ENCODE data around the gene TPM1.

The TPM1 gene

GRCh38 chr15:63054985-63055384 lies 12.4 kb downstream of the TPM1 start:
- DNase-seq (ENCODE audit: low read depth in 2 of 2) = no peak

DNA sequence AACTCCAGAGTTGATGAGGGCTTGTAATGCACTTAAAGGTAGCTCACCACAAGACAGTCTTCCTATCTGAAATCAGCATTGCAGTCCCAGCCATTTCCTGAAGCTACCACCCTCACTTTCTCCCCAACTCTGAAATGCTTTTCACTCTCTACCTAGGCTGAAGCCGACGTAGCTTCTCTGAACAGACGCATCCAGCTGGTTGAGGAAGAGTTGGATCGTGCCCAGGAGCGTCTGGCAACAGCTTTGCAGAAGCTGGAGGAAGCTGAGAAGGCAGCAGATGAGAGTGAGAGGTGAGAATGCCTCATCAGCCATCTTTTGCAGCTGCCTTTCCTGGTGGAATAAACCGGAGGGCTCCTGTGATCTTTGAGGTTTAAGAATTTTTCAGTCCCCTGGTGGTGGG lies 14.3 kb downstream of the TPM1 start:
- DNase-seq (ENCODE audit: low read depth in 2 of 2) = no peak

DNA sequence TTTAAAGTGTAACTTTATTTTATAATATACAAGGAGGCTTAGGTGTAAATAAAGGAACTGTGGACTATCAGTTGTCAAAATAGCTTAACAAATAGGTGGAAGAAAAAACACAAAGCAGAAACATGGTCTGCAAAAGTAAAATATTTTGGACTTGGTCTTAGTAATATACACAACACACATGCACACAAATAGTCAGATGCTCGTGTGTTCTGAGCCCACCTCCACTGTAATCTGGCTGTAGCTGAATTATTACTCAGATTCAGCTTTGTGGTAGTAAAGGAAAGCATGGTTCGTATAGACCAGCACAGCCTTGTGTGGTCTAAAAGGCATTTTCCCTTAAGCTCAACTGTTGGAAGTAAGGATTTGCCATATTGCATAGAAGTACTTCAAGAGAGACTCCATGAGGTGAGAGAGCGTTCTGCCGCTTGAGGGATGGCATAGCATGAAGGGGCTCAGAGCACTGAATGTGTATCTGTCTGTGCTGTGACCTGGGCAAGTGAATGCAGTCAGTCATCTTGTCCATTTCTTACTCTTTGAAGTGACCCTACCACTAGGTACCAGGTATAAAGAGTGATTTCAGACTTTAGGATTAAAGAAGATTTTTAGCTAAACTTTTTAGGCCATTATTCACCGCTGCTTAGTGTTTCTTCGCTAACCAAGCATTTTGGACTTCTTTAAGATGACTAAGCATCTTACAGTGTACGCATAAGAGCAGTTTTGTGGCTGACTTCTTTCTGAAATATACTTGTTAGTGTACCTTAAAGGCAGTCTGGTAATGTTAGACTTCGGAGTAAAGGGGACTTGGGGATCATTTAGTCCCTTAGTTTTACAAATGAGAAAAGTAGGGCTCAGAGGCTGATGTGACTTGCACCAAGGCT lies 15.2 kb downstream of the TPM1 start:
- DNase-seq (ENCODE audit: low read depth in 2 of 2) = no peak

DNA sequence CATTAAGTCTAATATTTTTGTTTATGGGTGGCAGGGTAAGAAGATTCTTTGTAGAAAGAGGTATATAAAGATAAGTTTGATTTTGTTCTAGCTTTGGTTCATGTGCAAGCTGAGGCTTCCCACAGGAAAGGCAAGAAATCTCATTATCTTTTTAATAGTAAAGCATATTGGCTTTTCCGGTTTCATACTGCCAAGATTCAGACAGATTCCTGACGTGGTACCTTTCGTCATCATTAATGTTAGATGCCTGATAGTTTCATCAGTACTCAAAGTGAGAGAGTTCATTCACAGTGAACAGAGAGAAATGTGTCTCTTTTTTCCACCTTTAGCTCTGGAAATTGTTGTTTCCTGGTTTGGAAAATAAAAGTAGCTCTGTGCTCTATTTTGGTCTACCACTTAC lies 16.5 kb downstream of the TPM1 start:
- no peak for DNase-seq (ENCODE audit: low read depth in 2 of 2)

- DNase-seq (ENCODE audit: low read depth in 2 of 2) = no peak
These were observed 17.1 kb downstream of the TPM1 start for GRCh38 chr15:63059573-63060216.

DNA sequence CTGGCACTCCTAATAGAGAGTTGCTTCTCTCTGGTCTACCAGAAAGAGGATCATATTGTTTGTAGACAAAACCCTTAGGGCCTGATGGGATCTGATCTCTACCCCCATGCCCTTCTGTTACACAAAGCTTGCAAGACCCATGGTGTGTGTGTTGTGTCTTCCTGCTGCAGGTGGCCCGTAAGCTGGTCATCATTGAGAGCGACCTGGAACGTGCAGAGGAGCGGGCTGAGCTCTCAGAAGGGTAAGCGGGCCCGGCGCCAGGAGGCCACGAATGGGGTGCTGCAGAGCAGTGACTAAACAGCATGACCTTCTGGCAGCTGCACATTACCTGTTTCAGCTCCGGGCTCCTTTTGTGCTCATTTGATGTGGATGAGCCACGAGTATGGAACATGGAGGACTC lies 18.2 kb downstream of the TPM1 start:
- no peak for DNase-seq (ENCODE audit: low read depth in 2 of 2)

DNA sequence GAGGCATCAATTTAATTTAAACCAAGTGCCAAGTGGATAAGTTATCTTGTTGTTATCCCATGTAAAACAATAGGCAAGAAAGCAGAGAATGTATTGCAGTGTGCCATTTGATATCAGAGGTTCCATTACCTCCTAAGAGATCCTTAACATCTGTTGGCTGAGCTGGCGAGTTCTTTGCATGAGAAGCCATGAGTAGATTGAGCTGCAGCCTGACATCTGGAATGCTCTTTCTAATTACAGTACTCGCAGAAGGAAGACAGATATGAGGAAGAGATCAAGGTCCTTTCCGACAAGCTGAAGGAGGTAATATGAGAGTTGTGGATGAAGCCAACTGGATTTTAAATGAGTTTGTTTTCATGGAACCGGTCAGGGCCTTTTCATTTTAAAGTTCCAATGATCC lies 19.4 kb downstream of the TPM1 start:
- no peak for DNase-seq (ENCODE audit: low read depth in 2 of 2)

DNA sequence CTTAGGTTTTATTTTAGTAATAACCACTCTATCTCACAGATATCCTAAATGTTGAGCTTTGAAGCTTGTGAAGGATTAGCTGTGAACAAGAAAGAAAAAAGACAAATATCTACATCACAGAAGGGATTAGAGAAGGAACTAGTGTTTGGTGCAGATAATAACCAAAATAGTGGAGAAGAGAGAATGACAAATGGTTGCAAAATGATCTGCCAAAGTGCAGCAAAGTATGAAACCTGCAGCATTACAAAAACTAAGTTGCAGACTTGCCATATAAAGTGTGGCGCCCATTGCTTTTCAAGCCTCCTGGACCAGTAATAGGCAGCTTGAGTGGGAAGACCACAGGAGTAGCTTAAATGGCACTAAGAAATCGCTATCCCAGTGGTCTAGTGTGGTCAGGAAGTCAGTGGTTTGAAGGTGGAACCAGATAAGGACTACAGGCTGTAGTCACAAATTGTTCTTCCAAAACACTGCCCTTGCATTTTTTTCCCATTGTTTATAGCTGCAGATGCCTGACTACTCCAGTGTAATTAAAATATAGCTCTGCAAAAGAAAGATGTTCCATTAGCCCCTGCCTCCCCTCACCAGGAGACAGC lies 20.7 kb downstream of the TPM1 start:
- DNase-seq (ENCODE audit: low read depth in 2 of 2) = no peak

DNA sequence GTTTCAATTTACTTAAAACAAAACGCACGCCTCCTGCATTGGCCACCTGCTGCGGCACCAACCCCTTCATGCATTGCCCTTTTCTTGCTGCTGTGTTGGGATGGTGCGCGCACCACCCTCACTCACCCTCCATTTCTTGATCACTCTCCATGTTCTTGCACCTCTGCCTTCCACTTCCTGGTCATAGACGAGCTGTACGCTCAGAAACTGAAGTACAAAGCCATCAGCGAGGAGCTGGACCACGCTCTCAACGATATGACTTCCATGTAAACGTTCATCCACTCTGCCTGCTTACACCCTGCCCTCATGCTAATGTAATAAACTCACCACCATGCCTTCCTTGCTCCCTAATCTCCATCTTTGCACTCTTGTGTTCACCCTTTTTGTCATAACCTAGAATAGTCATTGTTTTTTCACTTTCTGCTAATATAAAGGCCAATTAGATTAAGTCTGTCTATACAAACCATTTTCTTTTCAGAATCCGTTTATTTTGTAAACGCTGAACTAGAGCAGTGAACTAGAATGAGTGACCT lies 21.4 kb downstream of the TPM1 start:
- DNase-seq (ENCODE audit: low read depth in 2 of 2) = no peak

DNA sequence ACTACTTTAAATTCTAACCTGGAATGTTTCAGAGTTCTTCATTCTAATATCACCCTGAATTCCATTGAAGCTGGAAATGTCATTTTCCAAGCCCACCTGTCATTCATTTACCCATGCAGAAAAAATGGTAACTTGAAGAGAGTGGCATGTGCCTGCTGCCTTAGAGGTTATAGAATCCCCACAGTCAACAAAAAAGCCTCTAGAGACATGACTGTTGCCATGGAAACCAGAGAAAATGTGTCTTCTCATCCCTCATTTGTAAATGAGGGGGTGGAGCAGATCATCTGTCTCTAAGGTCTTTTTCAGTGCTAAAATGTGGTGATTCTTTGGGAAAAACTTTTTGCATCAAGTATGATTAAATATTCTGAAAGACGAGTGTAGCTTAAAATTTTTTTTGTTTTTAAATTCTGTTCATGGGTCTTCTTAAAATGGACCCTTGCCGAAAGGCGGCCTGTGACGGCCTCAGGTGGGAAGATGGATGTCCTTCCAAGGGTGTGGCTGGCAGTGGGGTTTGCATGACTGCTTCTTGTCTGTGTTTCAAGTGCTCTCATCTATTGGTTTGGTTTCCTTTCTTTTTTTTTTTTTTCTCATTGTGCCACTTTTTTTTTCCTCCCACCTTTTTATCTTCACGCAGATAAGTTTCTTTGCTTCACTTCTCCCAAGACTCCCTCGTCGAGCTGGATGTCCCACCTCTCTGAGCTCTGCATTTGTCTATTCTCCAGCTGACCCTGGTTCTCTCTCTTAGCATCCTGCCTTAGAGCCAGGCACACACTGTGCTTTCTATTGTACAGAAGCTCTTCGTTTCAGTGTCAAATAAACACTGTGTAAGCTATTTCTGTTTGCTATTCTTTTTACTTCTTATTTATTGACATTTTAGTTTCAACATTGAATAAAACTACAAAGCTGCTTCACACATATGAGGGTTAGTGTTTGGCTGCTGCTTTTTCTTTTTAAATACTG lies 23.0 kb downstream of the TPM1 start:
- DNase-seq (ENCODE audit: low read depth in 2 of 2) = no peak

DNA sequence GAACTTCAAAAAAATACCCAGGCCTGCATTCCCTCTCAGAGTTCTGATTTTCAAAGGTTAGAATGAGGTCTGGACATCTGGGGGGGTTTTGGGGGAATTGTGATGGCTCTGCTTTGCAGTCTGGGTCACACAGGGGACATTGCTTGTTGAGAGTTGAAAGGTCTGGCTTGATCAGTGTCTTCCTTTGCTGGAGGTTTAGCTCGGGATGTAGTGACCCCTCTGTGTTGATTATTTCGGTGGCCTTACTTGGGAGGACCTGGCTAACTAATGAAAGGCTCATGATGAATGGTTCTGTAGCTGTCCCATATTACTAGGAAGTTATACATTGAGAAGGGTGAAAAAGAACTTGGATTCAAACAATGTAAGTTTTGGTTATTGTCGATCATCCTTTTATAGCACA lies 23.7 kb downstream of the TPM1 start:
- DNase-seq (ENCODE audit: low read depth in 2 of 2) = no peak

- DNase-seq (ENCODE audit: low read depth in 2 of 2) = no peak
These were observed 24.8 kb downstream of the TPM1 start for GRCh38 chr15:63067306-63067705.

DNA sequence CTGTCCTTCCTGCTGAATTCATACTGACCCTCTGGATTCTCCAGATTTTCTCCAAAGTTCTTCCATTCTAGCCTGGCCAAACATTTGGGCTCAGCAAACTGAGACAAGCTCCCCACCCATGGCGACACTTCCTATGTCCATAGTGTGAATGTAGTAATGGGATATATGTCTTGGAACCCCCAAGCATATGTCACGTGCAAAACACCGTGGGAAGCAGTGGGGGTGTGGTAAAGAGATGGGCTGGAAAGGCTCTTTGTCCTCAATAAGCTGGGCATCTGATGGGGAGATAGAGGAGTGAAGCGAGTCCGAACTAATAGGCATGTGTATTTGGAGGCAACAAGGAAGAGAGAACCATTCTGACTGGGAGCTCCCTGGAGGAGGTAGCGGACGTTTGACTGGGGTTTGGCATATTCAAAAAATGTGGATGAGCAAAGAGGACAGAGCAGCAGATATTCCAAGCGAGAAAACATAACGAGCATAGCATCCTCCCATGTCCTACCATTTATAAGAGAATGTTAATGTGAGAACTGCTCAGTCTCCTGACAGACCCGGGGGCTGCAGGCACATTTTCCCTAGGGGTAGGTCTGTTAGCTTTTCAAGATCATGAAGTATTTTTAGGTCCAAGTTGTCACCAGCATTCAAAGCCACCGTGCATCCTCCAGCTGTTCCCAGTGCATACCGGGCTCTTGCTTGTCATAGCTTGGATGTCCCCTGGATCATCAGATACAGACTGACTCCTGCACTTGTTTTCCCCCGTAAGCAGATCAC lies 25.6 kb downstream of the TPM1 start:
- DNase-seq (ENCODE audit: low read depth in 2 of 2) = no peak

DNA sequence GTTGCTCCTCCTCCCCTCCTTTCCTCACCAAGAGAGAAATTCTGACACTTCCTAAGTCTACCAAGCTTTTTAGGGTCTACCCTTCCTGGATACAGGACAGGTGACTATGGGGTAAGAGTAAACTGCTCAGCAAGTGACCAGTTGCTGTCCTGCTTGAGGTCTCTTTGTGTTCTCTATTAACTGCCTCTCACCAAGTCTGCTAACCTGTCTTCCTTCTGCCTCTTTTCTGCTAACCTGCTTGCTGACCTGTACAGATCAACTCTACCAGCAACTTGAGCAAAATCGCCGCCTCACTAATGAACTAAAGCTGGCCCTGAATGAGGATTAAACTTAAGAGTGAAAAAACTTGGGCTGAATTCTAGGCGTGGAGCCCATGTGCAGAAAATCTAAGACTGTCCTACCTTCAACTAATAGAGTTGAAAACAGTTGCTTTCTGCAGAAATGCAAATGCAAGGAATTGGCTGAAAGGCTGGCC lies 27.1 kb downstream of the TPM1 start:
- DNase-seq (ENCODE audit: low read depth in 2 of 2) = no peak

DNA sequence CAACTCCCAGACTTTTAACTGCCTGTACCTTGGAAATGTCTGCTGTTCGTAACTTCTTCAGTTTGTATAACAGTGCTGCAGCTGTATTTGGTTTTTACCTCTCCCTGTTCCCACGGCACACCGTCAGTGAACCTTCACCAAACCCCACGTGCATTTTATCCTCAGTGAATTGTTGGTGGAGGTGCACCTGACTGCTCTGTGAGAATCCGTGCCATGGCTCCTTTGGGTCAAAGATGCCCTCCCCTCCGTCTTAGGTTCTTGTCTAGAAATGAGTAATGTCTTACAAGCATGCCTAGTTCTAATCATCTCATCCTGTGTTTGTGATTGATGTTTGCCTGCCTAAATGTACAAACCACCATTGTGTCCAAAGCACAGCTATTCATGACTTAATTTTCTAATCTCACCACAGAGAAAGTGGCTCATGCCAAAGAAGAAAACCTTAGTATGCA lies 28.2 kb downstream of the TPM1 start:
- DNase-seq (ENCODE audit: low read depth in 2 of 2) = no peak

GRCh38 chr15:63071288-63071909 lies 28.9 kb downstream of the TPM1 start:
- no peak for DNase-seq (ENCODE audit: low read depth in 2 of 2)

- DNase-seq (ENCODE audit: low read depth in 2 of 2) = no peak
These were observed 29.6 kb downstream of the TPM1 start for GRCh38 chr15:63072023-63072650.

DNA sequence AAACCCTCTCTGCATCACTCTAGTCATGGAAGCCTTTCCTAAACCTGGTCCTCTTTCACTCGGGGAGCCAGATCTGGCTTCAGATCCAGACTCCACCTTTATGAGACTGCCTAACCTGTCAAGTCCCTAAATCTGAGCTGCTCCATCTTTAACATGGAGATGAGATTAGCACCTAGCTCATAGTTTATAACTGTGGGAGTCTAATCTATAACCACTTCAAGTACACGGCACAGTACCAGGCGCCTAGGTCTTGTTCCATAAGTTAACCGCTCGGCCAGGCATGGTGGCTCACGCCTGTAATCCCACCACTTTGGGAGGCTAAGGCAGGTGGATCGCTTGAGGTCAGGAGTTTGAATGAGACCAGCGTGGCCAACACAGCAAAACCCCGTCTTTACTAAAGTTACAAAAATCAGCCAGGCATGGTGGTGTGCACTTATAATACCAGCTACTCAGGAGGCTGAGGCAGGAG lies 30.3 kb downstream of the TPM1 start:
- DNase-seq (ENCODE audit: low read depth in 2 of 2) = no peak

- DNase-seq (ENCODE audit: low read depth in 2 of 2) = no peak
These were observed 31.1 kb downstream of the TPM1 start for GRCh38 chr15:63073497-63074172.
